RKO (cell line): ENCODE measurements around the gene PPP3R1.
"Not testable (repeated sequence)": the region's sequence is repeated elsewhere in the genome, so short reads cannot be mapped to it uniquely, and the experiment has no call there.

Experiments
- DNase-seq: peaks from one replicate; pipeline ENCODE4 v3.0.0-alpha.2; 2016; ENCODE audit warnings: low spot score

Gene PPP3R1

DNA sequence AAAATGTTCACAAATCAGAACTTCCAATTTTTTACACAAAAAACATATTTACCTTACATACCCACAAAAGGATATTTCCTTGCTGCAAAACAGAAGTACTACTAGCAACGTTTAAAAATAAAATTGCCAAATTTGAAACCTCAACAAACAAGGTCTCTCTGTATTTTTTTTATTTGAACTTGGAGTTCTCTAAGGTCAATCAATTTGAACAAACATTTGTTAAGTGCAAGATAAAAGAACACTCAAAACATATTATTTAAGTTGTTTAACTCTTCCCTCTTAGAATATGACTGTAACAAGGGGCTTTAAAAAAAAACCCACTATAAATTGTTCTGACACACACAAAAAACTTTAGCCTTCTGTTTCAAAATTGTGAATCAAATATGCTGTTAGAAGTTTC lies 65.0 kb downstream of the PPP3R1 start:
- no peak for DNase-seq

- DNase-seq: peak; percentile 68
These were observed 66.7 kb downstream of the PPP3R1 start for GRCh38 chr2:68185541-68186164.

- no peak for DNase-seq
These were observed 69.4 kb downstream of the PPP3R1 start for GRCh38 chr2:68182902-68183301.

GRCh38 chr2:68178954-68179627 lies 73.2 kb downstream of the PPP3R1 start:
- no peak for DNase-seq

GRCh38 chr2:68178432-68178831 lies 73.9 kb downstream of the PPP3R1 start:
- DNase-seq: no peak

DNA sequence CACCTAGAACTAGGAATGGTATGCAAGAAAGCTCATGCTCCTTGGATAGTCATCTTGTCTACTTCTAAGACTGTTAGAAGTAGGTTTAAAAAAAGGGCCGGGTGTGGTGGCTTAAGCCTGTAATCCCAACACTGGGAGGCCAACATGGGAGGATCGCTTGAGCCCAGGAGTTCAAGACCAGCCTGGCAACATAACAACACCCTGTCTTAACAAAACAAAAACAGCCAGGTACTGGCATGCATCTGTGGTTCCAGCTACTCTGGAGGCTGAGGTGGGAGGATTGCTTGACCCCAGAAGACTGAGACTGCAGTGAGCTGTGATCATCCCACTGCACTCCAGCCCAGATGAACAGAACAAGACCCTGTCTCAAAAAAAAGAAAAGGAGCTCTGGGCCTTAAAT lies 74.8 kb downstream of the PPP3R1 start:
- no peak for DNase-seq

- DNase-seq: no peak
These were observed 75.7 kb downstream of the PPP3R1 start for GRCh38 chr2:68176657-68177056.

GRCh38 chr2:68175210-68175609 lies 77.1 kb downstream of the PPP3R1 start:
- DNase-seq: not testable (repeated sequence)

- no peak for DNase-seq
These were observed 79.2 kb downstream of the PPP3R1 start for GRCh38 chr2:68172990-68173700.

GRCh38 chr2:68172521-68172920 lies 79.8 kb downstream of the PPP3R1 start:
- DNase-seq: no peak

DNA sequence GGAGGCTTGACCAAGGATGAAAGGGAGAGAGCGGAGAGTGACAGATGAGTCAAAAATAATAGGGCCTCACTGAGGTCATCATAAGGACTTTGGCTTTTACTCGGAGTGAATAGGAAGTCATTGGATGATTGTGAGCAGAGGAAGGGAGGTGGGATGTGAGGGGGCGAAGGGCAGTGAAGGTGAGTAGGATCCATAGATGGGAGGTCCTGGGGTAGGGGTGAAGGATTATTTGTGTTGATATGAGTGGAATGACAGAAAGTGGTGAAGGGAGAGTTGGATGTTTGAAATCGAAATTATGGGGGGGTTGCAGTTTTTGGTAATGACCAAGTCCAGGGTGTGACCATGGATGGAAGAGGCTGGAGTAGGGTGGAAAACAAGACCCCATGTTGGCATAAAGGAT lies 80.6 kb downstream of the PPP3R1 start:
- DNase-seq: peak; percentile 20

- DNase-seq: no peak
These were observed 81.2 kb downstream of the PPP3R1 start for GRCh38 chr2:68171146-68171545.

DNA sequence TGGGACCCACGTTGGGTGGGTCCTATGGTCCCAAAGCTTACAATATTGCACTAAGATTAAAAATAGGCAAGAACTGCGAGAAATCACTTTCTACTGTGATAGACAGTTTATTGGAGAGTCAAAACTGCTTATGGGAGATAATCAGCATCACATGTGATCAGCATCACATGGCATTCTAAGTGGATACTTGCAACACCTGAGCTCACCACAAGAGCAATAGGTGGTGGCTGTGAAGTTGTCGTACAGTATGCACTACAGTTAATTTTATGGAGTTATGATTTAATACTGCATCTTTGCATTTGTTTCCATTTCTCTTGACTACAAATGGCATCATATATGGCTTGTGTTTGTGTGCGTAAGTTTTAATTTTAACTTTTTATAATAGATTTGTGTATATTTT lies 83.0 kb downstream of the PPP3R1 start:
- peak; percentile 18 for DNase-seq

- DNase-seq: no peak
These were observed 85.1 kb downstream of the PPP3R1 start for GRCh38 chr2:68167186-68167585.

GRCh38 chr2:68163641-68164040 lies 88.7 kb downstream of the PPP3R1 start:
- no peak for DNase-seq

- DNase-seq: no peak
These were observed 94.2 kb downstream of the PPP3R1 start for GRCh38 chr2:68158134-68158447.

- DNase-seq: peak; percentile 95
These were observed 94.8 kb downstream of the PPP3R1 start, which contains the start of gene PNO1 for GRCh38 chr2:68157402-68158133. Gene PNO1, plus strand, starts transcription at chr2:68157888. Its CDS starts 47 bp downstream, at chr2:68157935.

DNA sequence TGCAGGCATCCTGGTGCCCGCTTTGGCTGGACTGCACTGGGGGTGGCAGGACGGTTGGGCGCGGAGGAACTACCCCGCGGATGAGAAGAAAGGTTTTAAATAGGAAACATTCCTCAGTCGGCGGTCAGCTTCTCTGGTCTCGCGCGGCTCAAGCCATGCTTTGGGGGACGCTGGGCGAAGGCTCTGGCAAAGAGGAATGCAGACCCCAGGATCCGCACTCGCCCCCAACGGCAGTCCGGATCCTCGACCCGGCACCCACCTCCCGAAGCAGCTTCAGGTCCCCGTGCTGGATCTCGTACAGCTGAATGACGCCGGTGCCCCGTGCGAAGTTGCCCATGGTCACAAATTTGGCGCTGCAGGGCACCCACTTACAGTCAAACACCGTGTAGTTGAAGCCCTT lies 95.3 kb downstream of the PPP3R1 start:
- peak; percentile 47 for DNase-seq

DNA sequence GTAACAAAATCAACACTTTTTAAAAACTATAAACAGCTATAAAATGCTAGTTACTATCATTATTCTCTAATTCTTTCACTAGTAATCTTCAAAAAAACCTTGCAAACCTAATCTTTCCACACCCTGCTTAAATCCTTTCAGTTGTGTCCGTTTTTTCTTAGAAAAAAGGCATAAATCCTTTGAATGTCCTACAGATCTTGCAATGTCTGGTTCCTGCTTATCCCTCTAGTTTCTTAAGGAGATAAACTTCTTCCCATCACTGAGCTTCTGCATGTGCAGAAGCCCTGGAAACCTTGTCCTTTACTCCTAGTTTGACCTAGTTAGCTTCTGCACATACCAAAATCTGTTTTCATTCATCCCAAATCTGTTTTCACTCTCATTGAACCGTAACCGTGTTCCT lies 95.9 kb downstream of the PPP3R1 start:
- DNase-seq: peak; percentile 6

DNA sequence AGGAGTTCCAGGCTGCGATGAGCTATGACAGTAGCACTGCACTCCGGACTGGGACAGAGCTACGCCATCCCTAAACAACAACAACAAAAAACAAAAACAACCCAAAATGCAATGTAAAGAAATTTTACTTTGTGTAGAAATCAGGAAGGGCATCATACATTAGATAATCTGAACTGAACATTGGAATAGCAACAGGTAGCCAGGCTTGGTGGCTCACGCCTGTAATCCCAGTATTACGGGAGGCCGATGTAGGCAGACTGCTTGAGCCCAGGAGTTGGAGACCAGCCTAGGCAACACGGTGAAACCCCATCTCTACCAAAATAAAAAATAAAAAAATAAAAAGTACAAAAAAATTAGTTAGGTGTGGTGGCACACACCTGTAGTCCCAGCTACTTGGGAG lies 96.7 kb downstream of the PPP3R1 start:
- no peak for DNase-seq

- no peak for DNase-seq
These were observed 99.5 kb downstream of the PPP3R1 start for GRCh38 chr2:68152681-68153347.

- DNase-seq: no peak
These were observed 101.3 kb downstream of the PPP3R1 start for GRCh38 chr2:68151037-68151436.
